HepG2 (cell line): ENCODE results near the gene CCDC17.

ENCODE experiments used
- ATF7 ChIP-seq, 2 experiments: fragments of 450-650 bp in 1 of 2; sonication (generic) in 1 of 2; formaldehyde crosslinking in 1 of 2; IDR thresholded peaks; 2 replicates each; pipeline versions ENCODE4 v1.4.0 to v1.6.1; 2016 to 2020; ENCODE audit warnings: antibody characterized with exemption in 1 of 2, mild to moderate bottlenecking in 1 of 2, missing genetic modification reagents in 1 of 2
- CEBPB ChIP-seq: IDR thresholded peaks from 2 replicates; pipeline ENCODE4 v1.6.1; 2011; ENCODE audit warnings: low read depth, low read length, improper control_type of control experiment, borderline replicate concordance
- KDM1A ChIP-seq: IDR thresholded peaks from 2 replicates; pipeline ENCODE4 v1.6.1; 2016; ENCODE audit warnings: missing compliant biosample characterization
- MTA3 ChIP-seq: sonication (generic); formaldehyde crosslinking; IDR thresholded peaks from 2 replicates; pipeline ENCODE4 v1.4.0; 2020; ENCODE audit warnings: missing genetic modification reagents
- POLR2AphosphoS2 ChIP-seq: IDR thresholded peaks from 2 replicates; pipeline ENCODE4 v1.6.1; 2011; ENCODE audit warnings: low read depth, low read length, improper control_type of control experiment
- POLR2AphosphoS5 ChIP-seq: IDR thresholded peaks from 2 replicates; pipeline ENCODE4 v1.6.1; 2012; ENCODE audit warnings: low read depth, low read length
- RCOR2 ChIP-seq: IDR thresholded peaks from 2 replicates; pipeline ENCODE4 v1.6.1; 2016; ENCODE audit warnings: missing biosample characterization, missing genetic modification reagents
- ZFX ChIP-seq: sonication (generic); formaldehyde crosslinking; IDR thresholded peaks from 2 replicates; pipeline ENCODE4 v1.4.0; 2020; ENCODE audit warnings: mild to moderate bottlenecking, low read depth, missing genetic modification reagents, moderate library complexity
- TF ChIP-seq, protein P1 (sequence below): sonication (generic); formaldehyde crosslinking; IDR thresholded peaks from 2 replicates; pipeline ENCODE4 v1.8.0; 2022; ENCODE audit warnings: mild to moderate bottlenecking, missing genetic modification reagents
- TF ChIP-seq, protein P2 (sequence below): sonication (generic); formaldehyde crosslinking; IDR thresholded peaks from 2 replicates; pipeline ENCODE4 v1.5.0; 2020; ENCODE audit warnings: mild to moderate bottlenecking, missing genetic modification reagents, moderate library complexity

DNA sequence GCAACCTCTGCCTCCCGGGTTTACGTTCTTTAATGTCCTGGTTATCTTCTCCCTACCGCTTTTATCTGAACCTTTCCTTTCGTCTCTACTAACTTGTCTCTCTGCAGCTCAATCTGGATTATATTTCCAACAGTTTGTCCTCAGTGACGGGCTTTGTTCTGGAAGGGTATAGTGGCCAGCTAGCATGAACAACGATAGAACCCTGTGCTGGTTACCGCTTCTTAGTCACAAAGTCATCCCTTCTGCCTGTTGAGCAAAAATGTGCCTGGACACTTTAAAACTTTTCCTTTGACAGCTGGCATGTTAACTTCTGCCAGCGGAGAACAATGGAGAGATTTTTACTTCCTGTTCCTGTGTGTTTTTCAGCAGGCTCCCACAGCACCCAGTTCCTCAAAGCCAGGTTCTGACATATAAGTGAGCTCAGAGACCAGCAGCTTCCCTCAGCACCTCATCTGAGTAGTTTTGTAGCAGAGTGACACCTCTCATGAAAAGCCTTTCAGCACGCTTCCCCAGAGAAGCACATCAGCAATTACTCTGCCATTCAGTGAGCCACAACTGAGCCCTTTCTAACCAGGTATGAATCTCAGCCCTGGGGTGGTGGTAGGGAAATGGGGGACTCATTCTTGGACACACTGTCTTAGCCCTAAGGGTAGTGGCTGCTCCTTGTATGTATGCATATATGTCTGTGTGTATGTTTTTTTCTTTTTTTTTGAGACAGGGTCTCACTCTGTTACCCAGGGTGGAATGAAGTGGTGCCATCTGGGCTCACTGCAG lies 23.6 kb upstream of the CCDC17 start:
- TF ChIP-seq, protein P1, sequence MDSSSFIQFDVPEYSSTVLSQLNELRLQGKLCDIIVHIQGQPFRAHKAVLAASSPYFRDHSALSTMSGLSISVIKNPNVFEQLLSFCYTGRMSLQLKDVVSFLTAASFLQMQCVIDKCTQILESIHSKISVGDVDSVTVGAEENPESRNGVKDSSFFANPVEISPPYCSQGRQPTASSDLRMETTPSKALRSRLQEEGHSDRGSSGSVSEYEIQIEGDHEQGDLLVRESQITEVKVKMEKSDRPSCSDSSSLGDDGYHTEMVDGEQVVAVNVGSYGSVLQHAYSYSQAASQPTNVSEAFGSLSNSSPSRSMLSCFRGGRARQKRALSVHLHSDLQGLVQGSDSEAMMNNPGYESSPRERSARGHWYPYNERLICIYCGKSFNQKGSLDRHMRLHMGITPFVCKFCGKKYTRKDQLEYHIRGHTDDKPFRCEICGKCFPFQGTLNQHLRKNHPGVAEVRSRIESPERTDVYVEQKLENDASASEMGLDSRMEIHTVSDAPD (CRISPR knock-in tag): no peak
- TF ChIP-seq CEBPB (no peak), MTA3 (CRISPR knock-in tag) (no peak), ATF7 (IDR thresholded peaks at IDR 0.05) (no peak), ATF7 (CRISPR knock-in tag; IDR thresholded peaks at IDR 0.05) (no peak), ZFX (CRISPR knock-in tag) (no peak), RCOR2 (CRISPR knock-in tag) (no peak), KDM1A (CRISPR knock-in tag) (no peak), POLR2AphosphoS2 (no peak), POLR2AphosphoS5 (no peak)
- TF ChIP-seq, protein P2, sequence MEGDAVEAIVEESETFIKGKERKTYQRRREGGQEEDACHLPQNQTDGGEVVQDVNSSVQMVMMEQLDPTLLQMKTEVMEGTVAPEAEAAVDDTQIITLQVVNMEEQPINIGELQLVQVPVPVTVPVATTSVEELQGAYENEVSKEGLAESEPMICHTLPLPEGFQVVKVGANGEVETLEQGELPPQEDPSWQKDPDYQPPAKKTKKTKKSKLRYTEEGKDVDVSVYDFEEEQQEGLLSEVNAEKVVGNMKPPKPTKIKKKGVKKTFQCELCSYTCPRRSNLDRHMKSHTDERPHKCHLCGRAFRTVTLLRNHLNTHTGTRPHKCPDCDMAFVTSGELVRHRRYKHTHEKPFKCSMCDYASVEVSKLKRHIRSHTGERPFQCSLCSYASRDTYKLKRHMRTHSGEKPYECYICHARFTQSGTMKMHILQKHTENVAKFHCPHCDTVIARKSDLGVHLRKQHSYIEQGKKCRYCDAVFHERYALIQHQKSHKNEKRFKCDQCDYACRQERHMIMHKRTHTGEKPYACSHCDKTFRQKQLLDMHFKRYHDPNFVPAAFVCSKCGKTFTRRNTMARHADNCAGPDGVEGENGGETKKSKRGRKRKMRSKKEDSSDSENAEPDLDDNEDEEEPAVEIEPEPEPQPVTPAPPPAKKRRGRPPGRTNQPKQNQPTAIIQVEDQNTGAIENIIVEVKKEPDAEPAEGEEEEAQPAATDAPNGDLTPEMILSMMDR: no peak
